Bronchial epithelial cell (primary cell): ENCODE results near the gene GRIN2C. TPM values are rescaled to one million over a fixed set of nuclear protein-coding genes. Genes with fewer than 3 reads are reported as not detected.

Experiments used
- DNase-seq: peaks from one replicate; pipeline ENCODE4 v3.0.0-alpha.2; 2010; ENCODE audit warnings: low read depth
- FAIRE-seq: peaks from 2 replicates; lab custom pipeline; 2011; peaks lifted over from hg19 to GRCh38; lab: Jason Lieb, UNC
- H3K27me3 ChIP-seq: 2 replicates; pipeline ENCODE4 v1.5.1; 2011; ENCODE audit warnings: low read length; ENCODE audit not compliant: control insufficient read depth, insufficient read depth
- H3K36me3 ChIP-seq: 2 replicates; pipeline ENCODE4 v1.5.1; 2011; ENCODE audit warnings: low read length; ENCODE audit not compliant: control insufficient read depth, insufficient read depth
- H3K4me3 ChIP-seq: 2 replicates; pipeline ENCODE4 v1.5.1; 2011; ENCODE audit warnings: mild to moderate bottlenecking, low read depth, low read length, control low read depth
- CTCF ChIP-seq: IDR thresholded peaks from 2 replicates; pipeline ENCODE4 v1.5.1; 2011; ENCODE audit warnings: mild to moderate bottlenecking, moderate library complexity, low read length, control low read depth, inconsistent platforms; ENCODE audit not compliant: insufficient read depth, severe bottlenecking
- total RNA-seq: library from RNA; depleted of rRNA; stranded (reverse); fragments of >200 nt; gene quantifications from 2 replicates; pipeline ENCODE4 v1.2.1, GENCODE V29; 2014

GRIN2C gene
- total RNA-seq, 1 donor from 2014 or later: under 0.01 TPM

GRCh38 chr17:74821655-74822334 is 37.9 kb downstream of the GRIN2C start:
- Histone ChIP-seq H3K36me3 (no peaks in the 10 kb centered on the region), H3K4me3 (no peak overlapping the region), H3K27me3 (no peaks in the 10 kb centered on the region)
- DNase-seq (no peak), FAIRE-seq (no peak)
- TF ChIP-seq CTCF: no peak

- DNase-seq (no peak), FAIRE-seq (no peak)
- Histone ChIP-seq H3K4me3 (no peak overlapping the region), H3K27me3 (no peaks in the 10 kb centered on the region), H3K36me3 (no peaks in the 10 kb centered on the region)
- TF ChIP-seq CTCF: no peak
Measured at GRCh38 chr17:74819801-74820436, 39.8 kb downstream of the GRIN2C start.

- peaks cover 2% of the 10 kb centered on the region for H3K36me3 ChIP-seq
- no peak for FAIRE-seq
- DNase-seq: no peak
- TF ChIP-seq CTCF: no peak
- no peak overlapping the region for H3K4me3 ChIP-seq
- H3K27me3 ChIP-seq: no peaks in the 10 kb centered on the region
Measured at GRCh38 chr17:74818291-74818938, 41.3 kb downstream of the GRIN2C start.

- FAIRE-seq: no peak
- no peak for DNase-seq
- Histone ChIP-seq H3K4me3 (no peak overlapping the region), H3K27me3 (no peaks in the 10 kb centered on the region), H3K36me3 (peaks cover 2% of the 10 kb centered on the region)
- no peak for TF ChIP-seq CTCF
Measured at GRCh38 chr17:74816905-74817620, 42.6 kb downstream of the GRIN2C start.

- no peak for FAIRE-seq
- no peak for DNase-seq
- peak; percentile 9 for TF ChIP-seq CTCF
- Histone ChIP-seq H3K4me3 (no peak overlapping the region), H3K27me3 (no peaks in the 10 kb centered on the region), H3K36me3 (peaks cover 2% of the 10 kb centered on the region)
Measured at GRCh38 chr17:74815550-74816370, 43.9 kb downstream of the GRIN2C start.
